ENCODE results near the gene ATP13A3. TPM values are rescaled to one million over a fixed set of nuclear protein-coding genes. Genes with fewer than 3 reads are reported as not detected.

Gene ATP13A3
- total RNA-seq, 1 donor from 2014 or later: 79.2 TPM

DNA sequence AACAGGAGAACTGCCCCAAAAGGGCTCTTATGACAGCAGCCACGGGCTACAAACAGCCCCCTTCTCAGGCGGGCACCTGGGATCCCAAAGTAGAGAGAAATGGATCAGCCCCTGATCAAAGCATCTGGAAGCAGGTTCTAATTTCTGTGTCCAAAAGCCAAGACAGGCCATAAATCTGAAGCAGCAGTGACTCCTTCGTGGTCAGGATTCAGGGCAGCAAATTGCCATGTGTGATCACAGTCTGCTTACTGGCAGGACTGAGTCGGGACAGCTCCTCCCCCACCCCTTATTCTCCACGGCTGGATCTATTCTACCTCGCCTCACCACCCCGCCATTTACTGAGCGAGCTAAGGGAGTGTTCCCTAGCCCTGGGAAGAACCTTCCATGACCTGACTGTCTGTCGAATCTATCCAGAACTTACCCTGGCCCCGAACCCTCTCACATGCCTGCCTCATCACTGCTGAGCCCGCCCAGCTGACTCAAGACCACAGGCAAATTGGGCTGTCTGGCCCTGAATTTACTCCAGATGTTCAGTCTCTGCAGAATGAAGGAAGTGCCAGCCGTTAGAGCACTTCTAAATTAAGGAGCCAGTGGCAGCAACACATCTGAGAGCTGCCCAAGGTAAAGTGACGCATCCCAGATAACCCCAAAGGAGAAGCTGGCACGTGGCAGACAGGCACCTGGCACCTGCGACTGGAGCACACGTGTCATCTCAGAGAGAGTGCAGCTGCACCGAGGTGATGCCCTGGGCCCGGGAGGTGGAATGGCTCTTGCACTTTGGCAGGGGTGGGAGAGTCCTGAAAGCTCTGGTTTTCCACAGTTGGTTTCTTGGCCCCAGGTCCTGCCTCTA, 118.6 kb downstream of the ATP13A3 start:
- no peak overlapping the region for H3K4me2 ChIP-seq (ENCODE audit: low read length)
- H3K36me3 Mint-ChIP-seq (ENCODE audit: low read depth, unreplicated experiment): no peaks in the 10 kb centered on the region
- peaks cover 6% of the 10 kb centered on the region for H3K27me3 ChIP-seq (ENCODE audit: insufficient read depth, low read length)
- no peak overlapping the region for H3K4me3 Mint-ChIP-seq (ENCODE audit: unreplicated experiment)
- H3K4me3 ChIP-seq (ENCODE audit: insufficient read depth, low read depth, low read length): no peak overlapping the region
- H3K9me3 Mint-ChIP-seq (ENCODE audit: unreplicated experiment): no peaks in the 10 kb centered on the region
- TF ChIP-seq EZH2 (IDR thresholded peaks at IDR 0.05; ENCODE audit: insufficient read depth, low read length): no peak
- TF ChIP-seq, protein P1, sequence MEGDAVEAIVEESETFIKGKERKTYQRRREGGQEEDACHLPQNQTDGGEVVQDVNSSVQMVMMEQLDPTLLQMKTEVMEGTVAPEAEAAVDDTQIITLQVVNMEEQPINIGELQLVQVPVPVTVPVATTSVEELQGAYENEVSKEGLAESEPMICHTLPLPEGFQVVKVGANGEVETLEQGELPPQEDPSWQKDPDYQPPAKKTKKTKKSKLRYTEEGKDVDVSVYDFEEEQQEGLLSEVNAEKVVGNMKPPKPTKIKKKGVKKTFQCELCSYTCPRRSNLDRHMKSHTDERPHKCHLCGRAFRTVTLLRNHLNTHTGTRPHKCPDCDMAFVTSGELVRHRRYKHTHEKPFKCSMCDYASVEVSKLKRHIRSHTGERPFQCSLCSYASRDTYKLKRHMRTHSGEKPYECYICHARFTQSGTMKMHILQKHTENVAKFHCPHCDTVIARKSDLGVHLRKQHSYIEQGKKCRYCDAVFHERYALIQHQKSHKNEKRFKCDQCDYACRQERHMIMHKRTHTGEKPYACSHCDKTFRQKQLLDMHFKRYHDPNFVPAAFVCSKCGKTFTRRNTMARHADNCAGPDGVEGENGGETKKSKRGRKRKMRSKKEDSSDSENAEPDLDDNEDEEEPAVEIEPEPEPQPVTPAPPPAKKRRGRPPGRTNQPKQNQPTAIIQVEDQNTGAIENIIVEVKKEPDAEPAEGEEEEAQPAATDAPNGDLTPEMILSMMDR (IDR thresholded peaks at IDR 0.05; ENCODE audit: insufficient read depth, low read depth, low read length): no peak
- no peaks in the 10 kb centered on the region for H4K20me1 ChIP-seq (ENCODE audit: insufficient read depth, low read length)
- H3K27ac ChIP-seq (ENCODE audit: low read depth, low read length): no peak overlapping the region
- H2AFZ ChIP-seq (ENCODE audit: low read depth, low read length): no peak overlapping the region
- H3K9ac ChIP-seq (ENCODE audit: low read length): no peak overlapping the region
- DNase-seq (ENCODE audit: low read depth) (peak; percentile 49), FAIRE-seq (no peak)
- H3K79me2 ChIP-seq (ENCODE audit: insufficient read depth, low read length): no peaks in the 10 kb centered on the region
- no peaks in the 10 kb centered on the region for H3K36me3 ChIP-seq (ENCODE audit: insufficient read depth, low read length)
- H3K9me3 ChIP-seq (ENCODE audit: insufficient read depth, low read depth, low read length): no peaks in the 10 kb centered on the region
- H3K27me3 Mint-ChIP-seq (ENCODE audit: low read depth, unreplicated experiment): peaks cover 19% of the 10 kb centered on the region
- H3K4me1 Mint-ChIP-seq (ENCODE audit: low read depth, unreplicated experiment): peaks cover 41% of the 10 kb centered on the region
- H3K4me1 ChIP-seq (ENCODE audit: insufficient read depth, low read length): peaks cover 39% of the 10 kb centered on the region
- peak overlapping the region; percentile 59 for H3K27ac Mint-ChIP-seq (ENCODE audit: unreplicated experiment)

DNA sequence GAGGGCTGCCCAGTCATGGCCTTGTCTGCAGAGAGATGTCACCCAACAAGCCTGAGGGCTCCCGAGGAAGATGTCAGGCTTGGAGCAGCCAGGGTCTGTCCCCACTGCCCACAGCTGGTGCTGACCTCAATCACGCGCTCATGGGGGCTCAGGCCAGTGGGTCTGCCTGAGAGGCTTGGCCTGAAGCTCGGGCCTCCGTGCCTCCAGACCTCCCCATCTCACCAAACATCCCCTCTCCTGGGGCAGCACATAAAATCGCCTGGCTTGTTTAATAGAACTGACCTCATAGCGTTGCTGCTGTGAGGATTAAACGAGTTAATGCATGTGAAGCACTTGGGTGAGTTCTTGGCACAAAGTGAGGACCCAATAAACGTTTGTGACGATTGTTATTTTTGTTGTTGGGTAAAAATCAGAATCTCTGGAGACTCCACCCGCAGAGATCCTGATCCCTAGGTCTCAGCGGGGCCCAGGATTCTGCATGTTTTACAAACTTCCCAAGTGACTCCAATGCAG, 120.8 kb downstream of the ATP13A3 start:
- no peak for FAIRE-seq
- Histone ChIP-seq H3K9ac (ENCODE audit: low read length) (no peak overlapping the region), H3K79me2 (ENCODE audit: insufficient read depth, low read length) (no peaks in the 10 kb centered on the region), H3K4me1 (ENCODE audit: insufficient read depth, low read length) (peaks cover 39% of the 10 kb centered on the region), H3K27ac (ENCODE audit: low read depth, low read length) (no peak overlapping the region), H3K4me2 (ENCODE audit: low read length) (no peak overlapping the region), H3K9me3 (ENCODE audit: insufficient read depth, low read depth, low read length) (no peaks in the 10 kb centered on the region), H3K27me3 (ENCODE audit: insufficient read depth, low read length) (peaks cover 6% of the 10 kb centered on the region), H3K4me3 (ENCODE audit: insufficient read depth, low read depth, low read length) (no peak overlapping the region), H2AFZ (ENCODE audit: low read depth, low read length) (no peak overlapping the region), H4K20me1 (ENCODE audit: insufficient read depth, low read length) (no peaks in the 10 kb centered on the region), H3K36me3 (ENCODE audit: insufficient read depth, low read length) (no peaks in the 10 kb centered on the region)
- no peak for DNase-seq (ENCODE audit: low read depth)
- Mint-ChIP-seq H3K9me3 (ENCODE audit: unreplicated experiment) (peaks cover 3% of the 10 kb centered on the region), H3K4me1 (ENCODE audit: low read depth, unreplicated experiment) (peaks cover 41% of the 10 kb centered on the region), H3K27ac (ENCODE audit: unreplicated experiment) (no peak overlapping the region), H3K36me3 (ENCODE audit: low read depth, unreplicated experiment) (no peaks in the 10 kb centered on the region), H3K27me3 (ENCODE audit: low read depth, unreplicated experiment) (peaks cover 27% of the 10 kb centered on the region), H3K4me3 (ENCODE audit: unreplicated experiment) (no peak overlapping the region)
- TF ChIP-seq EZH2 (IDR thresholded peaks at IDR 0.05; ENCODE audit: insufficient read depth, low read length): no peak
- TF ChIP-seq, protein P1 (IDR thresholded peaks at IDR 0.05; ENCODE audit: insufficient read depth, low read depth, low read length): no peak

DNA sequence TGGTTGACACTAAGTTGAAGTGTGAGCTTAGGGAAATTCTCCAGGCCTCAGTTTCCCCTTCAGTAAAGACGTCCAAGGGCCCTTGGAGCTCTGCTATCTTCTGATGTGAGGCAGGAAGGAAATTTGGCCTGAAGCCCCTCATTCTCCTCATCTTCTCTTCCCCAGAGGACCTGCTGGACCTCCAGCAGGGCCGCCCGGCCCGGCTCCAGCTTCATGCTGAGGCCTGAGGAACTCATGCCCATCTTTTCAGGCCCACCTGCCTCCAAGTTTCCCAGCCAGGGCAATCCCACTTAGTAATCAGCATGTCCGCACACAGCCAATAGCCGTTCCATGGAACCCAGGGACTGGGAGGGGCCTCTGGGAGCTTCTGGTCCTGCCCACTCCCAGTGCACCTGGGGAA, 121.3 kb downstream of the ATP13A3 start:
- Mint-ChIP-seq H3K27me3 (ENCODE audit: low read depth, unreplicated experiment) (peaks cover 28% of the 10 kb centered on the region), H3K36me3 (ENCODE audit: low read depth, unreplicated experiment) (no peaks in the 10 kb centered on the region), H3K27ac (ENCODE audit: unreplicated experiment) (peak overlapping the region; percentile 53), H3K4me1 (ENCODE audit: low read depth, unreplicated experiment) (peaks cover 36% of the 10 kb centered on the region), H3K9me3 (ENCODE audit: unreplicated experiment) (peaks cover 3% of the 10 kb centered on the region), H3K4me3 (ENCODE audit: unreplicated experiment) (no peak overlapping the region)
- TF ChIP-seq, protein P1 (IDR thresholded peaks at IDR 0.05; ENCODE audit: insufficient read depth, low read depth, low read length): no peak
- TF ChIP-seq EZH2 (IDR thresholded peaks at IDR 0.05; ENCODE audit: insufficient read depth, low read length): no peak
- Histone ChIP-seq H2AFZ (ENCODE audit: low read depth, low read length) (no peak overlapping the region), H3K36me3 (ENCODE audit: insufficient read depth, low read length) (no peaks in the 10 kb centered on the region), H3K79me2 (ENCODE audit: insufficient read depth, low read length) (no peaks in the 10 kb centered on the region), H3K9ac (ENCODE audit: low read length) (no peak overlapping the region), H3K27me3 (ENCODE audit: insufficient read depth, low read length) (peaks cover 6% of the 10 kb centered on the region), H4K20me1 (ENCODE audit: insufficient read depth, low read length) (no peaks in the 10 kb centered on the region), H3K4me2 (ENCODE audit: low read length) (peak overlapping the region; percentile 64), H3K9me3 (ENCODE audit: insufficient read depth, low read depth, low read length) (no peaks in the 10 kb centered on the region), H3K27ac (ENCODE audit: low read depth, low read length) (peak overlapping the region; percentile 0), H3K4me3 (ENCODE audit: insufficient read depth, low read depth, low read length) (no peak overlapping the region), H3K4me1 (ENCODE audit: insufficient read depth, low read length) (peaks cover 37% of the 10 kb centered on the region)
- DNase-seq (ENCODE audit: low read depth) (no peak), FAIRE-seq (no peak)
